Kidney (tissue), 14 donors: ENCODE results near the gene PFKFB4. TPM values are rescaled to one million over a fixed set of nuclear protein-coding genes. Genes with fewer than 3 reads are reported as not detected.

Source experiments
- DNase-seq, 5 donors: peaks; one replicate each; pipeline ENCODE4 v3.0.0-alpha.2; 2013 to 2020
- FAIRE-seq: peaks from 2 replicates; lab custom pipeline; 2012; peaks lifted over from hg19 to GRCh38; lab: Jason Lieb, UNC
- H3K27ac ChIP-seq, 2 donors: one replicate each; pipeline ENCODE4 v1.7.0; 2013; ENCODE audit warnings: low read depth in 2 of 2, low read length in 2 of 2, inconsistent platforms in 1 of 2
- H3K27me3 ChIP-seq: one replicate; pipeline ENCODE4 v1.7.1; 2013; ENCODE audit warnings: low read length, inconsistent platforms; ENCODE audit not compliant: control insufficient read depth, insufficient read depth
- H3K36me3 ChIP-seq, 3 donors: one replicate each; pipeline versions ENCODE4 v1.7.0 to v1.7.1; 2013; ENCODE audit warnings: low read length in 3 of 3, control low read depth in 1 of 3, inconsistent platforms in 1 of 3; ENCODE audit not compliant: insufficient read depth in 3 of 3, control insufficient read depth in 2 of 3
- H3K4me1 ChIP-seq, 3 donors: one replicate each; pipeline versions ENCODE4 v1.7.0 to v1.7.1; 2013; ENCODE audit warnings: low read length in 3 of 3, inconsistent platforms in 1 of 3, low read depth in 1 of 3; ENCODE audit not compliant: control insufficient read depth in 2 of 3, insufficient read depth in 2 of 3
- H3K4me3 ChIP-seq, 3 donors: one replicate each; pipeline versions ENCODE4 v1.7.0 to v1.8.1; 2013; ENCODE audit warnings: low read length in 3 of 3, control low read depth in 1 of 3, inconsistent platforms in 1 of 3
- H3K9ac ChIP-seq, 3 donors: one replicate each; pipeline versions ENCODE4 v1.7.0 to v1.7.1; 2013; ENCODE audit warnings: low read length in 3 of 3, control low read depth in 1 of 3, inconsistent platforms in 1 of 3
- H3K9me3 ChIP-seq, 3 donors: one replicate each; pipeline versions ENCODE4 v1.7.0 to v1.7.1; 2013; ENCODE audit warnings: low read length in 3 of 3, control low read depth in 1 of 3, inconsistent platforms in 1 of 3; ENCODE audit not compliant: control insufficient read depth in 2 of 3, insufficient read depth in 1 of 3
- intact Hi-C: fragments of 100-400 bp; cut with DNase I; formaldehyde crosslinking; loops from one replicate; pipeline ENCODE4 v1.11.1; 2022
- polyA plus RNA-seq: library from polyadenylated mRNA; stranded (reverse); fragments of 350-450 nt; fragmentation: Illumina TruSeq; extraction: RNeasy Lipid Tissue Mini Kit (QIAGEN cat#74804); gene quantifications from one replicate; pipeline ENCODE4 v1.2.3, GENCODE V29; 2014; ENCODE audit warnings: low read depth, low replicate concordance; ENCODE audit not compliant: insufficient read depth
- total RNA-seq: library from RNA; stranded (reverse); fragmentation: NEBNext Ultra II Directional; extraction: Animal tissue kit (Norgen Biotek cat#: 25700); gene quantifications from one replicate; pipeline ENCODE4 v1.2.1, GENCODE V29; 2021
- TF ChIP-seq, protein P1 (sequence below): IDR thresholded peaks from 3 replicates; pipeline ENCODE4 v1.5.1; 2012; ENCODE audit warnings: mild to moderate bottlenecking, moderate library complexity, borderline replicate concordance; ENCODE audit not compliant: insufficient read depth; ENCODE audit errors: extremely low read depth
- donor health status: control.
- donor health status: control.
- donor health status: control.
- donor health status: control.
- donor health status: control.
- donor health status: DM: yes; HTN: yes; CAD: no.
- donor health status: Normal renal cell carcinoma (clear cell type).

Gene PFKFB4
- total and polyA plus RNA-seq, 2 donors from 2014 or later = 2.1 to 4.6 TPM

- Histone ChIP-seq H3K36me3 (peaks cover 0 to 34% (median 27%) of the 10 kb centered on the region in 3 donors), H3K9me3 (no peaks in the 10 kb centered on the region), H3K4me1 (peaks cover 0 to 4% (median 0%) of the 10 kb centered on the region in 3 donors), H3K27ac (peak overlapping the region in 1 of 2 donors; percentile 2), H3K27me3 (no peaks in the 10 kb centered on the region), H3K4me3 (no peak overlapping the region), H3K9ac (no peak overlapping the region)
- DNase-seq = no peak
- FAIRE-seq = no peak
- intact Hi-C loops = no loop called here
- TF ChIP-seq, protein P1, sequence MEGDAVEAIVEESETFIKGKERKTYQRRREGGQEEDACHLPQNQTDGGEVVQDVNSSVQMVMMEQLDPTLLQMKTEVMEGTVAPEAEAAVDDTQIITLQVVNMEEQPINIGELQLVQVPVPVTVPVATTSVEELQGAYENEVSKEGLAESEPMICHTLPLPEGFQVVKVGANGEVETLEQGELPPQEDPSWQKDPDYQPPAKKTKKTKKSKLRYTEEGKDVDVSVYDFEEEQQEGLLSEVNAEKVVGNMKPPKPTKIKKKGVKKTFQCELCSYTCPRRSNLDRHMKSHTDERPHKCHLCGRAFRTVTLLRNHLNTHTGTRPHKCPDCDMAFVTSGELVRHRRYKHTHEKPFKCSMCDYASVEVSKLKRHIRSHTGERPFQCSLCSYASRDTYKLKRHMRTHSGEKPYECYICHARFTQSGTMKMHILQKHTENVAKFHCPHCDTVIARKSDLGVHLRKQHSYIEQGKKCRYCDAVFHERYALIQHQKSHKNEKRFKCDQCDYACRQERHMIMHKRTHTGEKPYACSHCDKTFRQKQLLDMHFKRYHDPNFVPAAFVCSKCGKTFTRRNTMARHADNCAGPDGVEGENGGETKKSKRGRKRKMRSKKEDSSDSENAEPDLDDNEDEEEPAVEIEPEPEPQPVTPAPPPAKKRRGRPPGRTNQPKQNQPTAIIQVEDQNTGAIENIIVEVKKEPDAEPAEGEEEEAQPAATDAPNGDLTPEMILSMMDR = no peak
Measured at GRCh38 chr3:48597408-48597800, 40.8 kb upstream of the PFKFB4 start.

DNA sequence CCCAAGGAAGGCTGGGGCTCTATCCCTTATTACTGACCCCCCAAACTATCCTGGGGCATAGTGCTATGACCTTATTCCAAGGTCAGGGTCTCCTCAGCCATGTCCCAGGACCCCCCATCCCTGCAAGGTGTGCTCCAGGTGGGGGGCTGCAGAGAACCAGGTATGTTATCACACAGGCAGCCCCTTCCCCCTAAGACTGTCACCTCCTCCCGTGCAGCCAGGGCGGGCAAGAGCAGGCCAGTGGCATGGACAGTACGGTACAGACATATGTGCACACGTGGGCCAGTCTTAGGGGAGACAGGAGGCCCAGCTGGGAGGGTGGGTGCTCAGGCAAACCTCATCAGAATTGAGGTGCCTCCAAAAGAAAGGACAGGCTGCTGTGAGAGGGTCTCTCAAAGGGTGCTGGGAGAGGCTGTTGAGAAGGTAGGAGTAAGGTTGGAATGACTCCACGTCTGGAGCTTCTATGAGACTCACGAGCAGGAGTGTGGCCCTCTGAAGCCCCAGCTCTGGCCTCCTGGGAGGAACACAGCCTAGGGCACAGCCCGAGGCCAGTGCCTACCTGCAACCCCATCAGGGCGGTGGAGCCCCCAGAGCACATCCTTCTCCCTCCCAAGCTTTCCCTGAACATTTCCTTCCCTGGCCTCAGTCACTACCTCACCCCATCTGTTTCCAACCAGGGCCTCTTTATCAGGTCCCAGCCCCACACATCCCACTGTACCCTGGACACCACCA, 40.2 kb upstream of the PFKFB4 start:
- Histone ChIP-seq H3K9ac (no peak overlapping the region), H3K4me1 (peaks cover 0 to 4% (median 0%) of the 10 kb centered on the region in 3 donors), H3K27me3 (no peaks in the 10 kb centered on the region), H3K4me3 (no peak overlapping the region), H3K36me3 (peaks cover 0 to 32% (median 26%) of the 10 kb centered on the region in 3 donors), H3K9me3 (no peaks in the 10 kb centered on the region), H3K27ac (no peak overlapping the region)
- intact Hi-C loops = no loop called here
- TF ChIP-seq, protein P1 = no peak
- DNase-seq (no peak), FAIRE-seq (no peak)

GRCh38 chr3:48596157-48596556, 39.6 kb upstream of the PFKFB4 start:
- intact Hi-C loops = no loop called here
- Histone ChIP-seq H3K4me3 (no peak overlapping the region), H3K9me3 (no peaks in the 10 kb centered on the region), H3K27ac (no peak overlapping the region), H3K4me1 (peaks cover 0 to 4% (median 0%) of the 10 kb centered on the region in 3 donors), H3K27me3 (no peaks in the 10 kb centered on the region), H3K36me3 (peaks cover 0 to 25% (median 20%) of the 10 kb centered on the region in 3 donors), H3K9ac (no peak overlapping the region)
- TF ChIP-seq, protein P1 = no peak
- DNase-seq (no peak), FAIRE-seq (no peak)
